ENCODE results near the gene SAG.

DNA sequence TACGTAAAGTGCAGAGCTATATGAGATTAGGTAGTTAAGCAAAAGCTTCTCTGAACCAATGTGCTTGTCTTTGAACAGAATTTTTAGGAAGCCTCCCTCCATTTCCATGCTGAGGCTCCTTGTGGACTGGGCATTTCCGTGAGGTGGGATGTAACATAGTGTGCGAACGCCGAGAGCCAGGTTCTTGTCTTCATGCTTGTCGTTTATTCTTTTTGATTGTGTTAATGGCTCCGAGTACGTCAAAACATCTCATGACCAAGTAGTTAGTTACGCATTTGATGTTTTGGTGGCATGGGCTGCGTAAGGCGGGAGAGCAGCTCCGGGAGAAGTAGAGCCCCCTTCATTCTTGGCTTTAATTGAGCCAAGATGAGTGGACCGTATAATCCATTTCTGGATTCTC is 79.6 kb downstream of the SAG start:
- TF ChIP-seq, protein P1, sequence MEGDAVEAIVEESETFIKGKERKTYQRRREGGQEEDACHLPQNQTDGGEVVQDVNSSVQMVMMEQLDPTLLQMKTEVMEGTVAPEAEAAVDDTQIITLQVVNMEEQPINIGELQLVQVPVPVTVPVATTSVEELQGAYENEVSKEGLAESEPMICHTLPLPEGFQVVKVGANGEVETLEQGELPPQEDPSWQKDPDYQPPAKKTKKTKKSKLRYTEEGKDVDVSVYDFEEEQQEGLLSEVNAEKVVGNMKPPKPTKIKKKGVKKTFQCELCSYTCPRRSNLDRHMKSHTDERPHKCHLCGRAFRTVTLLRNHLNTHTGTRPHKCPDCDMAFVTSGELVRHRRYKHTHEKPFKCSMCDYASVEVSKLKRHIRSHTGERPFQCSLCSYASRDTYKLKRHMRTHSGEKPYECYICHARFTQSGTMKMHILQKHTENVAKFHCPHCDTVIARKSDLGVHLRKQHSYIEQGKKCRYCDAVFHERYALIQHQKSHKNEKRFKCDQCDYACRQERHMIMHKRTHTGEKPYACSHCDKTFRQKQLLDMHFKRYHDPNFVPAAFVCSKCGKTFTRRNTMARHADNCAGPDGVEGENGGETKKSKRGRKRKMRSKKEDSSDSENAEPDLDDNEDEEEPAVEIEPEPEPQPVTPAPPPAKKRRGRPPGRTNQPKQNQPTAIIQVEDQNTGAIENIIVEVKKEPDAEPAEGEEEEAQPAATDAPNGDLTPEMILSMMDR (IDR thresholded peaks at IDR 0.05): no peak
- TF ChIP-seq POLR2A (IDR thresholded peaks at IDR 0.05): no peak
- no peak for TF ChIP-seq POLR2AphosphoS5 (IDR thresholded peaks at IDR 0.05)

Measured in gastroesophageal sphincter (tissue), 3 donors.